Ramos (cell line): Measurements from ENCODE around the gene PIEZO2.

ENCODE experiments used
- in situ Hi-C: fragments of 300-500 bp; cut with MboI; formaldehyde crosslinking; loops from one replicate; pipeline ENCODE4 v1.14.3; 2022; ENCODE audit warnings: low sequenced_read_pairs; ENCODE audit not compliant: unreplicated experiment

Gene PIEZO2

GRCh38 chr18:11004294-11004693 is 145.1 kb downstream of the PIEZO2 start:
- in situ Hi-C loops, result no loop called here

DNA sequence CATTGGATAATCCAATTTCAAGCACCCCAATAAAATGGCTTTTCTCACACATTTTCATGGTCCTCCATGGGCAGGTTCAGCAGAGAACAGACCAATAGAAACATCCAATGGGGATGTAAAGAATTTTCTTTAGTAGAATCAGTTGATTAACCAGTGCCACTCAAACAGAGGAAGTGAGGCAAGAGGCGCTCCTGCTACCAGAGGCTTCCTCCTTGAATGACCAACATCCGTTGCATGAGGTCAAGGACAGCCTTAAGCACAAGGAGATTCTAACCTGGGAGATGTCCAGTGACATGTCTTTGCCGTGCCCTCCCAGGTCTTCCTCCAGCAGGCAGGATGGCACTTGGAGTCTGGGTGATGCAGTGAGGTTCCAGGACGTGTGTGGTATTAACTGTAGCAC is 146.6 kb downstream of the PIEZO2 start:
- in situ Hi-C loops, result no loop called here

GRCh38 chr18:11002277-11002676 is 147.1 kb downstream of the PIEZO2 start:
- in situ Hi-C loops, result no loop called here

DNA sequence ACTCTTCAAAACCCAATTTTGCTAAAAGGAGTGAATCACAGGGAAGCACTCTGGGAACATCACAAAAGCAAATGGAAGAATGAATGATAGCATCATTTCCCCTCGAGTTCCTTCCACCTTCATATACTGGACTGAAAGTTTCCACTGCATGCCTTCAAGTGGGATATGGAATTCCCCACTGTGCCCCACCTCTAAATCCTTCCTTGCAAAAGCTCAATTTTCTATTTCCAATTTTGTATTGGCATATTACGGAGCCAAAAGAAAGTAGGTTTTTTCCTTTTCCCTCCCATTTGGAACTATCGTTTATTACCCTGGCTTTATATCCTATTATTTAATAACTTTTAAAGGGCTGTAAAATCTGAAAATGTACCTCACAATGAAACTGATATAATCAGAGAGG is 149.3 kb downstream of the PIEZO2 start:
- in situ Hi-C loops, result no loop called here

GRCh38 chr18:10997885-10998284 is 151.5 kb downstream of the PIEZO2 start:
- in situ Hi-C loops, result no loop called here

DNA sequence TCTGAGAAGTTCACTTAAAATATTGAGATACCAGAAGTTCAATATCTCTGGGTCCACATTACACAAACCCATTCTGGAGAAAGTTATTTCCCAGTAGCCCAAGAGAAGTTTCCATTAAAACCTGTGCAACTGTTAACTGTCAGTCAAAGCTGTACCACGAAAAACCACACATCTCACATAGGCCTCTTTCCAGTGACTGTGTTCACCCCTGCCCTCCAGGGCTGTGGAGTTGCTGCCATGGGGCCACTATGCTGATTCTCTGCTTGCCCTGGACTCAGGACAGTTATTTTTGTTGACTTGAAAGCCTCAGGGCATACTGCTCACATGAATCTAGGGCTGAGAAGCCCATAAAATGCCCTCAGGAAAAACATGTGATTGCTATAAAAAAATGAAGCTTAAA is 153.8 kb downstream of the PIEZO2 start:
- in situ Hi-C loops, result no loop called here

GRCh38 chr18:10989486-10989885 is 159.9 kb downstream of the PIEZO2 start:
- in situ Hi-C loops, result no loop called here

DNA sequence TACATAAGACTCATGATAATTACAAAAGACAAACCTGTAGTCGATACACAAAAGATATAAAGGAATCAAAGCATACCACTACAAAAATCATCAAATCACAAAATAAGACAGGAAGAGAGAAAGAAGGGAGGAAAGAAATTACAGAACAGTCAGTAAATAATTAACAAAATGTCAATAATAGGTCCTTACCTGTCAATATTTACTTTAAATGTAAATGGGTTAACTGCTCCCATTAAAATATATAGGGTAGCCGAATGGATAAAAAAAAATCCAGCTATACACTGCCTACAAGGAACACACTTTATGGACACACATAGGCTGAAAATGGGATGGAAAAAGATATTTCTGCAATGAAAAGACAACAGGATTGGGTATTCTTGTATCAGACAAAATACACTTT is 163.7 kb downstream of the PIEZO2 start:
- in situ Hi-C loops, result no loop called here

- in situ Hi-C loops, result no loop called here
These were observed 170.0 kb downstream of the PIEZO2 start for GRCh38 chr18:10979411-10979810.

DNA sequence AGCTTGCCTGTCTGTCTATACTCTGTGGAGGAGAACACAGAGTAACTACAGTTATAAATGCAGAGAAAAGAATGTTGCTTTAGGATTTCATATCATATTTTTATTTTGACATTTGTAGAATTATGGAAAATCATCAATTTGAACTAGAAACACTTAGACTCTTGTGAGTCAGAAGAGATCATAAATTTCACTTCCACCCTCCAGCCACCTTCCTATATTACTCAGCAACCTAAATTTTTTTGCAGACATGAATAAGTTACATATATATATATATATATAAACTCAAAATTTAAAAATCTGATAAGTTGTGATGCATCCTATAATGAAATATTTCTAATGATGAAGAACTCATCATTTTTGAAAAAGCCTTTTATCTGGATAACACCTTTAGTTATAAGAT is 172.3 kb downstream of the PIEZO2 start:
- in situ Hi-C loops, result no loop called here

DNA sequence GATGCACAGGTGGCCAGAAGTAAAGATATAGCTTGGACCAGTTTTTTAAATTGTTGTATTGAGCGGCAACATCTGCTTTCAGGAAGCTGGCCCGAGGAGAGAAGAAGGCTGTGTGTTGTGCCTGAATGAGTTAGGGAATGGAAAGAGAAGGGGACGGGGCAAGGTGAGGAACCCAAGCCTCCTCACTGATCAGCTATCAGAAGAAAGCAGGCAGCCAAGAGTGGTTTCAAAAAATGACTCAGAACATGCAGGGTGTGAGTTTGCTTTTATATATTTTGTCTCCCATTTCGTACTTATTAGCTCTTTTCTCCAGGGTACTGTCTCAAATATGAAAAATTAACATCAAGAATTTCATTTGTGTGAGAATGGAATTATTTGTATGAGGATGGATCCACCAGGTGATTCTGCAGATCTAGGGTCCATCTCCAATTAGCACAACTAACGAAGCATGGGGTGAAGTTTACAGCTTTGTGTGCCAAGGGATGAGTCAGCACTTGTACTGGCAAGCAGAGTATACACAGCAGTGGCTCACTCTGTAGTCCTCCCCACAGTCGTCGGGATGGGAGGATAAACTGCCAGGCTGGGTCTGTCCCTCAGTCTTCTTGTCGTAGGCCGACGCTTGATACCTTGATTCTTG is 175.7 kb downstream of the PIEZO2 start:
- in situ Hi-C loops, result no loop called here

- in situ Hi-C loops, result no loop called here
These were observed 177.7 kb downstream of the PIEZO2 start for GRCh38 chr18:10971717-10972116.

- in situ Hi-C loops, result no loop called here
These were observed 184.2 kb downstream of the PIEZO2 start for GRCh38 chr18:10965119-10965518.

- in situ Hi-C loops, result loop anchor here (5.0 kb wide), 1 partner anchor 96 kb away; no protein-coding TSS in a partner anchor
These were observed 195.7 kb downstream of the PIEZO2 start for GRCh38 chr18:10953672-10954071.

DNA sequence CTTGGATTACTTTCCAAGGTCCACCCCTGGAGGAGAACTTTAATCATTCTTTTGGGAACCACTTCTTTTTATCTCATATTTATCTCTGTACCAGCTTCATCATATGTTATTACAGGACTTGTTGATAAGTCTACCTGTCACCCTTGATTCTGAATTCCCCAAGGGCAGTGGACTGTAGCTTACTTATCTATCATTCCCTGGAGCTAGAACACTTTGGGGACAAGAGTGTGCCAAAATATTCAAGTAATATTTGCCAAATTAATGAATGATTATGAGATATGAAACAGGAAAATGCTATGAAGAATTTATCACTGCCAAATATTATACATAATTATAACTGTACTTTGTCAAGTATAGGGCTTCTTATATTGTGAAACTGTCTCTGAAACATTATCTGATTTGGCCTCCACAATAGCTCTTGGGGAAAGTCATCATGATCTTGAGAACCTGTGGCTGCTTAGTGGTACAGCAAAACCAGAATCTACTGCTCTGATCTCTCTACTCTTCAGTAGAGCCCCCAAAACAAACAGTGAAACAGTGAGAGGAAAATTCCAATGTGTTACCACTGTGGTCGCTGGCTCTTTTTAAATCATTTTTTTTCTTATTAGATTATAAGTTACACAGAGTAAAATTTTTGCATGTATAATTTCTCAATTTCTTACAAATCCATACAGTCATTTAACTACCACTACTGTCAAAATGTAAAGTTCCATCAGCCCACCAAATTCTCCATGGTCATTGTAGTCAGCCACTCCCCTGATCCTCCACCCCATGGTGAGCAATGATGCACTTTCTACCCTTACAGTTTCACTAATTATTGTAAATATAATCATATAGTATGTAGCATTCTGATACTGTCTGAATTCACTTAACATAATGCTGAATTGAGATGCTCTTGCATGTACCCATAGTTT is 197.5 kb downstream of the PIEZO2 start:
- in situ Hi-C loops, result loop anchor here (5.0 kb wide), 1 partner anchor 95 kb away; no protein-coding TSS in a partner anchor

DNA sequence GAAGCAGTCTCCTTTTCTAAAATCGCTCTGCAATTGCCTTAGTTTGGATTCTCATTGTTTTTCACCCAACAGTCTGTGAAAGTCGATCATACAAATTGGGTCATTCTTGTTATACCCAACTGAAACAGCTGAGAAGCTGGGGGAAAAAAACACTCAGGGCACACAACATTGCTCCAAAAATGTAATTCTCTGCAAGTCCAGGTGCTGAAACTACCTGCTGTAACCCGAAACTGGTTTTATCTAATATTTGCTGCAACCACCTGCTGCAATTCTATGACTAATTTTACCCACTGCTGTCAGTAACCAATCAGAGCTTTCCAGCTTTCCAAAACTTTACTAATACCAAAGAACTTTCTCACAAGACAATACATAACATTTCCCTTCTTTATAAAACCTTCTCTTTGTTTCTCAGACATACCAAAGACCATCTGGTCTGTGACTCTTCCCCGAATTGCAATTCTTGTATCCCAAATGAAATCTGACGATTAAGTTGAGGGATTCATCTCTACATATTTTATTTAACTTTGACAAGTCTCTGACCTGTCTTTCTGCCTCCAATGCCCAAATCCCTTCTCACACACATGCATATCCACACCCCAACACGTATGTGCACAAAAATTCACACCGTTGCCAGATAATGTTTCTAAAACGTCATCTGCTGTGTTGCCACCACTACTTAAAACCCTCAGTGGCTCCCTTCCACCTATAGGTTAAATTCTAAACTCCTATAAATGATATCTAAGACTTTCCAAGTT is 198.3 kb downstream of the PIEZO2 start:
- in situ Hi-C loops, result loop anchor here (5.0 kb wide), 1 partner anchor 94 kb away; no protein-coding TSS in a partner anchor

DNA sequence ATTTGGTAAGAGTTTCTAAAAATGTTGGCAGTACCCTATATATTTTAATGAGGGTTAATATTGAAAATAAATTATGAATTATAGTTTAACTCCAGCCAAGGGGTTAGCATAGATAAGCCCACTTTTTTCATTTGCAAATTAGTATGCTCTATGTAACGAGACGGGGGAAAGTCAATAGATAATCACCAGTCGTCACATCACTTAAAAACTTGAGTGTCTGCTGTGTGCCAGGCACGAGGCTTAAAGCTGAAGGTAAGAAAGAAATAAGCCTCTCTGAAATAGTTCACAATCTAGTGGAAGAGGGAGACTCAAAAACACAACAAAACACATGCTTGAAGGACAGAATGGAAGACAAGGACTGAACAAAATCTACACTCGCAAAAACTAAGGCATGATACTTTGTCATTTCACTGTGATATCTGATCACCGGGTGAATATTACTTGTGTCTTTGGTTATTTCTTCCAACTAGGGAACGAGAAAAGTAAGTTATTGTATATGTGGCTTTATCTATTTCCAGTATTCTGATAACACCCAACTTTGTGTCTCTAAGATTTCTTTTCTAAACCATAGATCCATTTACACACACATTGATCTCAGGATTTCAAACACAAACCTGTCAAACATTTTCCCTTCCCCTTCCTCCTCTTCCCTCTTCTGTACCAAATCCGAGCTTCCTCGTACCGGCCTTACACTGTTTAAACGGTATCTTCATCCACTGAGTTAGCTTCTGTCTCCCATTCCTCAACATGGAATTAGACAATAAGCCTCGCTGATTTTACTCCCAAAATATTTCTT is 199.1 kb downstream of the PIEZO2 start:
- in situ Hi-C loops, result loop anchor here (5.0 kb wide), 1 partner anchor 93 kb away; no protein-coding TSS in a partner anchor

DNA sequence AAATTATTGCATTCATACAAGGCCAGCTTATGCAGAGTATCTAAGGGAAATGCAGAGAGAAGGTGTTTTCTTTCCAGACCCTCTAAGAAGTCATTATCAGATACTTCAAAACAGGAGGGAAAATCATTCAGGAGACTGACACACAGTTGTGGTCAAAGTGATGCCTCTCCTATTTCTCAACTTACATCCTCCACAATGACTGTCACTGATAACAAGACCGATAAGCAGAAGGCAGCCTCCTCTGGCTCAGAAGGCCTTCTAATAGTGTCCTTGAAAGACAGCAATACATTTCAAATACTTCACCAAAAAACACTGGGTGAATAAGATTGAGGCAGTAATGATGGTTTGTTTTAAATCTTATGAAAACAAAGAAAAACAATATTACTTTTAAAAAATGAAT is 199.7 kb downstream of the PIEZO2 start:
- in situ Hi-C loops, result loop anchor here (5.0 kb wide), 1 partner anchor 92 kb away; no protein-coding TSS in a partner anchor

GRCh38 chr18:10948421-10948820 is 200.9 kb downstream of the PIEZO2 start:
- in situ Hi-C loops, result no loop called here

GRCh38 chr18:10946058-10946457 is 203.3 kb downstream of the PIEZO2 start:
- in situ Hi-C loops, result no loop called here
